ENCODE data around the gene CHIA.

GRCh38 chr1:111289371-111289770, 1.3 kb upstream of the CHIA start:
- TF ChIP-seq CTCF (IDR thresholded peaks at IDR 0.05; ENCODE audit: low read depth, low read length, poor library complexity, severe bottlenecking) (no peak), EZH2phosphoT487 (IDR thresholded peaks at IDR 0.05; ENCODE audit: borderline replicate concordance, low read length) (no peak)

Measured in DOHH2 (cell line).